CD4-positive, alpha-beta T cell treated with Interleukin-17A for 4 hours (primary cell): ENCODE results near the gene OR4F6.
"Not testable (repeated sequence)": the region's sequence is repeated elsewhere in the genome, so short reads cannot be mapped to it uniquely, and the experiment has no call there.

Experiments used
- DNase-seq: peaks from one replicate; pipeline ENCODE4 v3.0.0-alpha.2; 2020; ENCODE audit warnings: mixed read lengths

Gene OR4F6

GRCh38 chr15:101803209-101803608, at the start of gene OR4F6:
Gene OR4F6, plus strand, starts transcription at chr15:101803509. Its CDS starts 2,211 bp downstream, at chr15:101805720.
- DNase-seq, result no peak

- DNase-seq, result not testable (repeated sequence)
Measured at GRCh38 chr15:101764669-101765339, 38.5 kb upstream of the OR4F6 start.

- DNase-seq, result not testable (repeated sequence)
Measured at GRCh38 chr15:101765340-101765671, 38.0 kb upstream of the OR4F6 start.

GRCh38 chr15:101765772-101766456, 37.4 kb upstream of the OR4F6 start:
- DNase-seq, result no peak

GRCh38 chr15:101767083-101767640, 36.1 kb upstream of the OR4F6 start:
- DNase-seq, result not testable (repeated sequence)

GRCh38 chr15:101772921-101773320, 30.4 kb upstream of the OR4F6 start:
- no peak for DNase-seq

GRCh38 chr15:101773496-101774100, 29.7 kb upstream of the OR4F6 start:
- DNase-seq, result peak; percentile 28

- no peak for DNase-seq
Measured at GRCh38 chr15:101775136-101775535, 28.2 kb upstream of the OR4F6 start.

- DNase-seq, result not testable (repeated sequence)
Measured at GRCh38 chr15:101778576-101778975, 24.7 kb upstream of the OR4F6 start.

- DNase-seq, result not testable (repeated sequence)
Measured at GRCh38 chr15:101780225-101780624, 23.1 kb upstream of the OR4F6 start.

- DNase-seq, result no peak
Measured at GRCh38 chr15:101781928-101782327, 21.4 kb upstream of the OR4F6 start.

- no peak for DNase-seq
Measured at GRCh38 chr15:101784644-101785043, 18.7 kb upstream of the OR4F6 start.

GRCh38 chr15:101786422-101786821, 16.9 kb upstream of the OR4F6 start:
- not testable (repeated sequence) for DNase-seq

GRCh38 chr15:101788001-101788400, 15.3 kb upstream of the OR4F6 start:
- DNase-seq, result not testable (repeated sequence)

- not testable (repeated sequence) for DNase-seq
Measured at GRCh38 chr15:101788503-101789269, 14.6 kb upstream of the OR4F6 start.

GRCh38 chr15:101790748-101791147, 12.6 kb upstream of the OR4F6 start:
- DNase-seq, result not testable (repeated sequence)

GRCh38 chr15:101793981-101794380, 9.3 kb upstream of the OR4F6 start:
- DNase-seq, result not testable (repeated sequence)

GRCh38 chr15:101795455-101795854, 7.9 kb upstream of the OR4F6 start:
- DNase-seq, result no peak

GRCh38 chr15:101799665-101800064, 3.6 kb upstream of the OR4F6 start:
- DNase-seq, result no peak

- no peak for DNase-seq
Measured at GRCh38 chr15:101801048-101801447, 2.3 kb upstream of the OR4F6 start.

- no peak for DNase-seq
Measured at GRCh38 chr15:101803676-101804075, 367 bp downstream of the OR4F6 start.

GRCh38 chr15:101804375-101804774, 1.1 kb downstream of the OR4F6 start:
- DNase-seq, result no peak

GRCh38 chr15:101804941-101805340, 1.6 kb downstream of the OR4F6 start:
- DNase-seq, result no peak
